Measurements from ENCODE around the gene PPP1R1C.

- TF ChIP-seq, protein P1, sequence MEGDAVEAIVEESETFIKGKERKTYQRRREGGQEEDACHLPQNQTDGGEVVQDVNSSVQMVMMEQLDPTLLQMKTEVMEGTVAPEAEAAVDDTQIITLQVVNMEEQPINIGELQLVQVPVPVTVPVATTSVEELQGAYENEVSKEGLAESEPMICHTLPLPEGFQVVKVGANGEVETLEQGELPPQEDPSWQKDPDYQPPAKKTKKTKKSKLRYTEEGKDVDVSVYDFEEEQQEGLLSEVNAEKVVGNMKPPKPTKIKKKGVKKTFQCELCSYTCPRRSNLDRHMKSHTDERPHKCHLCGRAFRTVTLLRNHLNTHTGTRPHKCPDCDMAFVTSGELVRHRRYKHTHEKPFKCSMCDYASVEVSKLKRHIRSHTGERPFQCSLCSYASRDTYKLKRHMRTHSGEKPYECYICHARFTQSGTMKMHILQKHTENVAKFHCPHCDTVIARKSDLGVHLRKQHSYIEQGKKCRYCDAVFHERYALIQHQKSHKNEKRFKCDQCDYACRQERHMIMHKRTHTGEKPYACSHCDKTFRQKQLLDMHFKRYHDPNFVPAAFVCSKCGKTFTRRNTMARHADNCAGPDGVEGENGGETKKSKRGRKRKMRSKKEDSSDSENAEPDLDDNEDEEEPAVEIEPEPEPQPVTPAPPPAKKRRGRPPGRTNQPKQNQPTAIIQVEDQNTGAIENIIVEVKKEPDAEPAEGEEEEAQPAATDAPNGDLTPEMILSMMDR (IDR thresholded peaks at IDR 0.05; ENCODE audit: insufficient read depth, low read depth, low read length): no peak
- TF ChIP-seq EZH2 (IDR thresholded peaks at IDR 0.05; ENCODE audit: insufficient read depth, low read length): no peak
These were observed 178.2 kb downstream of the PPP1R1C start for GRCh38 chr2:182163878-182164277.
